Adipose tissue (tissue), 3 donors: ENCODE measurements around the gene APLP2. TPM values are rescaled to one million over a fixed set of nuclear protein-coding genes. Genes with fewer than 3 reads are reported as not detected.
"Not testable (repeated sequence)": the region's sequence is repeated elsewhere in the genome, so short reads cannot be mapped to it uniquely, and the experiment has no call there.

Experiments used
- H3K27ac ChIP-seq: one replicate; pipeline ENCODE4 v1.5.1; 2013; ENCODE audit warnings: low read depth, low read length
- WGBS, 3 donors: extraction: QIAGEN DNeasy Blood & Tissue Kit; methylation state at CpG; one replicate each; pipeline ENCODE4 v1.1.7; 2013; 5-methylcytosine and 5-hydroxymethylcytosine counted together
- polyA plus RNA-seq, 3 donors: library from polyadenylated mRNA; stranded (reverse); fragments of 200-250 nt; gene quantifications; one replicate each; pipeline ENCODE4 v1.2.3, GENCODE V29; 2013
- donor health status: healthy with polysubstance abuse.
- donor health status: Bipolar disorder and iron deficiency.
- donor health status: healthy.

The APLP2 gene
- polyA plus RNA-seq, 3 donors = 80.0 to 251 (median 120) TPM

DNA sequence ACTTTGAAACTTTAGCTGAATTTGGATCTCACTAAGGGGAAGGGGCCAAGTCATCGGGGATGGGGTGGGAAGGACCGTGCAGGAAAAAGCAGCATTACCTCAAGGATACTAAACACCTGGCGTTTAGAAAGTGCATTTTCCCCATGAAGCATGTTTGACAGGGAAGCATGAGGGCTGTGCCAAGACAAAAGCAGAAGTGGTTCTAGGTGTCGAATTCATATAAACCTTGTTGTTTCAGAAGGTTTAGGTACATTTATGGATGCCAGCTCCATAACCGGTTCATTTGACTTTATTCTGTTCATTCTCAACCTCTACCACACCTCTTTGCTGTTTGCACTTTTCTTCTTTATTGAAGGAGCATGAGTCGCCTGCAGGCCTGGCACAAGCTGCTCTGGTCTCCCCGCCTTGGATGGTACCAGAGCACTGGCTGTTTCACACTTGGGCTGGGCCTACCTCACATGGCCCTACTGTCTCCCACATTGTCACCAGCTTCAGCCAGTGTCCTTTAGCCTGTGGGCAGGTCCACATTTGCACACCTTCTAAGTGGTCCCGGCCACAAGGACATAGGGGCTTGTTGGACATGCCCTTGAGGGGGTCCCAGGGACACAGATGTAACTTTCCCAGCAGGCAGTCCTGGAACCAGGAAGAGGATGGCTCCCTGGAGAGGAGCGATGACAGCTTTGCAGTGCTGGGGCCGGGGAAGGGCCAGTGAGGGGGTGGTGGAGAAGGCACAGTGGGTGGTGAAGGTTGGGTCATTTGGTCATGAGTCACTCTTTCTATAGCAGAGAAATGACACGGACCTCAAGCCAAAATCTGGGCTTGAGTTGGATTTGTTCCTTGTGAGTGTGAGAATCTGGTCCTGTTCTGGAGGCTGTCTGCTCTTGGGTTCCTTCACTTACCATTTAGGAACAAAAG is 86.7 kb downstream of the APLP2 start:
- 74 to 87% (median 81%) methylated on average over 11 of the region's 11 CpGs for WGBS, 3 donors
- H3K27ac ChIP-seq = no peak overlapping the region

DNA sequence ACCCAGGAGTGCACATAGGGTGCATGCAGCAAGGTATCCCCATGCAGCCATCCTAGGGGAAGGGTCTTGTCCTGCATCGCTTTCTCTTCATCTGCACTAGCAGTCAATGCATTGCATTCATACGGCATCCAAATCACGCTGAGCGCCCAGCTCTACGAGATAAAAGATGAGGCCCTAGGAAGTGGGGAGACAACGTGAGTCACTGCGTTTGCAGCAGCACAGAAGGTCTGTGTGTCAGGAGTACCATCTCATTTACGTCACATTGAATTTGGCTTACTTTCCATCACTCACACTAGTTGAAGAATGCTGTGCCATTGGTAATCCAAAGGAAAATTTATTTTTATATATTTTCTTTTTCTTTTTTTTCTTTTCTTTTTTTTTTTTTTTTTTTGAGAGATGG is 87.4 kb downstream of the APLP2 start:
- WGBS, 3 donors = 95% methylated on average over 8 of the region's 8 CpGs
- no peak overlapping the region for H3K27ac ChIP-seq

DNA sequence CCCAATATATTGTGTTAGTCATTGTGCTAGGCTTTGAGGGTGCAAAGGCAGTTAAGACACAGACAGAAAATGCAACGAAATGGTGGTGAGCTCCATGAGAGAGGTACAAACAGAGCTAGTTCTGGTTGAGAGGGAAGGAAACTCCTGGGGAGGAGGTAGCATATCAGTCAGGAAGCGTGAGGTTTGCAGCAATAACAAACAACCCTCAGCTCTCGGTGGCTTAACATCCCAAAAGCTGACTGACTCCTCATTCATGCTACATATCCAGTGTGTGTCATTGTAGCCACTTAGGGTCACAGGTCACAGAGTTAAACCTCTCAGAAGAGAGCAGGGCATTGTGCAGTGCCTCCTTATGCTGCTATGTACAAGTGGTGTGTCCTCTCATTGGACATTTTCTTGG is 88.1 kb downstream of the APLP2 start:
- 68 to 85% (median 73%) methylated on average over 3 of the region's 3 CpGs for WGBS, 3 donors
- no peak overlapping the region for H3K27ac ChIP-seq

DNA sequence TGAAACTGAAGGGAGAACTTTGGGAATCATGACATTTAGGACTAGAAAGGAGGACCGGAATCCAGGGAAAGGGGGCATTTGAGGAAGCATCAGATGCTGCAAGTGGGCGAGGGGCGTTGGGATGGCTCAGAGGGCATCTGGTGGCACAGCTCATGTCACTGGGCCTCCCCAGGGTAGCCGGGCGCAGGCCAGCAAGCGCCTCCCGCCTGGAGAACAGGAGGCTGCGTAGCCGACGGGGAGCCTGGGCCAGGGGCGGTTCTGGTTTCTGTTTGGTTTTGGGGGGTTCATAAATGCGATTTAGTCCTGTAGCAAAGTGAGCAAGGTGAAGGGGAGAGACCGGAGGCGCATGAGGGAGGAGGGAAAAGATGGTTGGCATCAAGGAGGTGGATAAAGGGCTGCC is 89.4 kb downstream of the APLP2 start:
- no peak overlapping the region for H3K27ac ChIP-seq

DNA sequence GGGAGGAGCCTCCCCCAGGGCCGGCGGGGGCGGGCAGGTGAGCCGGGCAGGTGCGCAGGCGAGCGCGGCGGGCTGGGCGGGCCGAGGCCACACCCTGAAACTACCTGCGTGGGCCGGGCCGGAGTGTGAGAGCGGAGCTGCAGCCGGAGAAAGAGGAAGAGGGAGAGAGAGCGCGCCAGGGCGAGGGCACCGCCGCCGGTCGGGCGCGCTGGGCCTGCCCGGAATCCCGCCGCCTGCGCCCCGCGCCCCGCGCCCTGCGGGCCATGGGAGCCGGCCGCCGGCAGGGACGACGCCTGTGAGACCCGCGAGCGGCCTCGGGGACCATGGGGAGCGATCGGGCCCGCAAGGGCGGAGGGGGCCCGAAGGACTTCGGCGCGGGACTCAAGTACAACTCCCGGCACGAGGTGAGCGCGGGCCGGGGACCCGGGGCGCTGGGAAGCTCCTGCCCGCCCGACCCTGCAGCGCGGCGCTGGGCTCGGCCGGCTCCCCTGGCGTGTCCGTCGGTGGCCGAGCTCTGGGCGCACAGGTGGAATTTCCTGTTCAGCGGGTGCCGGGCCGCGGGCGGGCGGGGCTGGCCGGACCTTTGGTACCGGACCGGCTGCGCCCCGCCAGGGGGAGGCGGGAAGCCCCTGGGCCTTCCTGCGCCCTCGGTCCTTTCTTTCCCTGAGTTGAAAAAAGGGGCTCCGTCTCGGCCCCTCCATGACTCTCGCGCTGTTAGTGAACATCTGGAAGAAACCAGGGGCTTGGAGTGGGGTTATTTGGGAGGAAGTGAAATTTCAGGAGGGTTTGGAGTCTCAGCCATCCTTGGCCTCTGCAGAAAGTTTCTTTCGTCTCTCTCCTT is 90.2 kb downstream of the APLP2 start, which contains the start of gene ST14:
Gene ST14 (plus strand): TSS at position 126 of the 841 bp plus-strand sequence. CDS start 198 bp downstream, at position 324.
- H3K27ac ChIP-seq = no peak within 1 kb of the TSS
- WGBS, 3 donors = 1 to 3% (median 2%) methylated on average over 54 to 89 of the region's 89 CpGs

More for the DNA sequence above, 89.4 kb downstream of the APLP2 start:
- WGBS, 3 donors = 73 to 77% (median 74%) methylated on average over 14 of the region's 14 CpGs

DNA sequence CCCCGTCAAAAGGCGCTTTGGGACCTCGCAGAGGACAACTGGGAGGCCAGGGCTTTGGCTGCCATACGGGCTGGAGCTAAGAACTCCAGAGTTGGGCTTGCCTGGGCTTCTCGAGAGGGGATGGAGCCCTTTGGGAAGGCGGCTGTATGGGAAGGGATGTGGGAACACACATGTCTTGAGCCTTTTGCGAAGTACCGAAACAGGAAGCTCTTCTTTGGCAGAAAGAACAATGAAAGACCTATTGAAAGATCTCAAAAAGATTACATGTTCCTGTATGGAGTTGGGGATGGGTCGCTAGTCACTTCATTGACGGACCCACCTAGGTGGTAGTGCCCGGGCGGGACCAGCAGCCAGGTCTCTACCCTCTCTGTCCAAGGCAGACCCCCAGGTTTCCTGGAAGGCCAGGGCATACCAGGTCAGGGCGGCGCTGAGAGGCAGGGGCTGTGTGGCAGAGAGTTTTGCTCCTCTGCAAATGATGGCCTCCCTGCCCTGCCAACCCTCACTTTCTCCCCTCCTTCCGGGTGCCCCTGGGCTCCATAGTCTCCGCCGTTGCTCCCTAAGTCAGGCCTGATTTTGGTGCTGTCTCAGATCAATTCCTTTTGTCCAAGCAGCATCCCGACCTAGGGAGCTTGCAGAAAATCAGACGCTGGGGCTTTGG is 90.9 kb downstream of the APLP2 start:
- no peak overlapping the region for H3K27ac ChIP-seq
- 21 to 53% (median 50%) methylated on average over 19 of the region's 19 CpGs for WGBS, 3 donors

DNA sequence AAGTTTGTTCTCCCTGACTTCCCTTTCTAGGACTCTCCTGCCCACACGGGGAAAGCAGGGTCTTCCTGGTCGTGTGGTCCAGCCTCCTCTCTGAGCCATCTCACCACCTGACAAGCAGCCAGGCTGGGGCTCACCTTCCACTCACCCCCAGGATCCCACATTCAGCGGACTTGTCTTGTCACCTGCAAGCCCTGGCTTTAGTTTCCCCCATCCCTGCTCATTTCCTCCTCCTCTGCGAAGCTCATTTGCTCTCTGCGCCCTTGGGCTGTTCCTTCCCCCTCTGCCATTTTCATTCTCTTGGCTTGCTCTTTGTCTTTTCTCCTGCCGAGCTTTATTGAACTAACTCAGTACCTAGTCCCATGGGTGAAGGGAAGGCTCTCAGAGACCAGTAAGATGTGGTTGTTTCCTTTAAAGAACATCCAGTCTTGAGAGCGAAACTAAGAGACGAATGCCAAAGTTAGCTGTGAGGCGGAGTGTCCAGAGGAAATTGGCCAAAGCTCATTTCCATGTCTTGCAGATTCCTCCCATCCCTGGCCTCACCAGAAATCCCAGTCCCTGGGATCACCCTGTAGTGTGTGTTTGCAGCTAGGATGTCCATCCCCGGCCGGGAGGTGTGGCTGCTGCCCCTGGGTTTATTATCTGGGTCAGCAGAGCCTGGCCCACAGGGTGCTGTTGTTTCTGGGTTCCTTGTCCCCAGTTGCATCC is 91.9 kb downstream of the APLP2 start:
- no peak overlapping the region for H3K27ac ChIP-seq
- WGBS, 3 donors = 51 to 61% (median 57%) methylated on average over 11 of the region's 11 CpGs

DNA sequence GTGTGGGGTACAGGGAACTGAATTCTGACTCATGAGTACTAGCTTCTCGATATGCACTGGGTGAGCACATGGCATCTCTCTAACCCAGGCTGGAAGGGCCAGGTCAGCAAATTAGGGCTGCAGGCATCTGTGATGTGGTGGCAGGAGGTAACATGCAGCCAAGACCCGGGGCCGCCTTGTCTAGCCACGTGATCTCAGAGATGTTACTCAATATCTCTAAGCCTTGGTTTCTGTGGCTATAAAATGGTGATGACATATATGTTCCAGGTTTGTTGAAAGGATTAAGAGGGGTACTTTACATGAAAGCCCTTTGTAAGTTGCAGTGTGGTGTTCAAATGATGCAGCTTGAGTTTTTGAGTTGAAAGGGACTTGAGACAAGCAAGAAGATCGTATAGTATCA is 93.0 kb downstream of the APLP2 start:
- WGBS, 3 donors = 63 to 81% (median 66%) methylated on average over 5 of the region's 5 CpGs
- no peak overlapping the region for H3K27ac ChIP-seq

DNA sequence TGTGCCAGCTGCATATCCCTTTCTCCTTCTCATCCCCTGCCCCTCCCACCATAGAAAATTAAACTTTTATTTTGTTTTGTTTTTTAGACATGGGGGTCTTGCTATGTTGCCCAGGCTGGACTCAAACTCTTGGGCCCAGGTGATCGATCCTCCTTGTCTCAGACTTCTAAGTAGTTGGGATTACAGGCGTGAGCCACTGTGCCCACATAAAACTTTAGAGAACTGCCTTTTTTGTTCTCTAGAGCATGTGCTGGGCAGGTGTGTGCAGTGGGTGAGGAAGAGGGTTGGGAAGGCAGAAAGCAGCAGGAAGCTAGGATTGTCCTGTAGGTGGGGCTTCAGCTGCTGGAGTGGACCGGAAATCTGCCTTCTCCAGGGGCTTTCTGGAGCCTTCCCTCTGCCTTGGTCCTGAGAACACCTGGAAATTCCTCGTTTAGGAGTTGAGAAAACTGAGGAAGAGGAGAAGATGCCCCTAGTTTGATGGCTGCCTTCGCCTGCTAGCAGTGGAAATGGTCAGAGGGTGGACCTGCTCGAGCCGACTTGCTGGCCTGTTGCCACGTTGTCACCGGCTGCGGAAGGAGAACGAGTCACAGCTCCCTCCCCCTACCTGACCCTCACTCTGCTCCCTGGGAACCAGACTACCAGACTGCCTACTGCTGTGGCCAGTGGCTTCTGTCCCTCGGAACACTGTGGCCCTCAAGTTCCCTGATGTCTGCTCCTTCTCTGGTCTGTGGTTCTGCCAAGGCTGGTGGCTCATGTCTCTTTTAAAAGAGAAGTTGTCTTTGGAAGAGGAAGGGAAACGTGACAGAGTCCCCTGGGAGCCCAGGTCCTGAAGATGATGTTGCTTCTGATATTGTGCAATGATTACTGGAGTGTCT is 93.9 kb downstream of the APLP2 start:
- no peak overlapping the region for H3K27ac ChIP-seq
- 27 to 48% (median 36%) methylated on average over 13 of the region's 13 CpGs for WGBS, 3 donors

DNA sequence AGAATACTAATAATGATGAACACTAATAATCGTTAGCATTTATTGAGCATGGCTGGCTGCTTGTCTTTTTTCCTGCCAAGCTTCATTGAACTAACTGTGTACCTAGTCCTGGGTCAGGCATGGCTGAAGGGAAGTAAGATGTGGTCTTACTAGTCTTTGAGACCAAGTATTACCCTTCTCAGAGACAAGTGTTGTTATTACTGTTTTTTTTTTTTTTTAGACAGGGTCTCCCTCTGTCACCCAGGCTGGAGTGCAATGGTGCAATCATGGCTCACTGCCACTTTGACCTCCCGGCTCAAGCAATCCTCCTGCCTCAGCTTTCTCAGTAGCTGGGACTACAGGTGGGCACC is 94.5 kb downstream of the APLP2 start:
- WGBS, 3 donors = 55 to 70% (median 56%) methylated on average over 2 of the region's 2 CpGs
- H3K27ac ChIP-seq = no peak overlapping the region

DNA sequence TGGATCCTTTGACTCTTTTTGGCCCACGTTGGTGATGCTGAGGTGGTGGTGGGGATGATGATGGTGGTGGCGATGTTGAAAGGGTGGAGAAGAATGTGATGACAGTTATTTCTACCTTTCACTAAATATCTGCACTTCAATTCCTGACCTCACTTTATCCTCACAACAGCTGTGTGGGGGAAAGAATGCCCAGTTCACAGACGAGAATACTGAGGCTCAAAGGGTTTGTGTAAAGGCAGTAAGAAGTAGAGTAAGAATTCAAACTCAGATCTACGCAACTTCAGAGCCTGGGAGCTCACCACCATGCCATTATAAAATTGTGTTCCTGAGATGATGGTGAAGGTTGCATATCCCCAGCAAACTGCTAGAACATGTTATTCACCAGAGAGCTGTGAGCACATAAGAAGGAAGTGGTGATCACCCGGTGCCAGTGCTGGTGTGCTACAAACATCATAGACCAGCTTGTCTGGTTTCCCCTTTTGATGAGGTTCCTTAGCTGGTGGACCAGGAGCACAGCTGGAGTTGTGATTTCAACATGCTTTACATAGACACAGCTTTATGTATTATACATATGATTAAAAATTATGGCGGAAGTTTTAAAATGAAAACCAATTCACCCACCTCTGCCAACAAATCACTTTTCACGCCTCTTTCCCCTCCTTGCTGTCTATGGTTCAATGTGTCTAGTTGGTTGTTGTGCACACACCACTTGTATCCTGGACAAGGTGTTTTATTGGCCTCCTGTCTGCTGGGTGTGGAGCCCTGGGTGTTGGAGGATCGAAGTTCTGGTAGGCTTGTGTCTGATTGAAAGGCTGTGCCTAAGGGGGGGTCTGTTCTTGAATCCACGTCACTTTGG is 96.1 kb downstream of the APLP2 start:
- 77 to 85% (median 79%) methylated on average over 9 of the region's 9 CpGs for WGBS, 3 donors

DNA sequence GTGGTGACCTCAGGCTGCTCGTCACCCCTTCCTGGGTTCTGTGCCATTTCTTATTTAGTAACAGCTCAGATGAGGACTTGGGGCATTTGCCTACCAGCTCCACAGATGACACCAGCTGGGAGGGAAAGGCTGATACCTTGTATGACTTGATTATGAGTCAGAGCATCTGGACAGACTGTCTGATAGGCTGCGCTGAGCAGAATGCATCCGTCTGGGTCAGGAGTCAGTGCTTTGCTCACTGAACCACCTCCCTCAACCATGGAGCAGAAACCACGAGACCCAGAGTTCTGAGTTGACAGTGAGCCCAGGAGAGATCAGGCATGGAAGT is 96.7 kb downstream of the APLP2 start:
- no peak overlapping the region for H3K27ac ChIP-seq
- 65 to 76% (median 74%) methylated on average over 4 of the region's 4 CpGs for WGBS, 3 donors

More for the DNA sequence above, 96.1 kb downstream of the APLP2 start:
- no peak overlapping the region for H3K27ac ChIP-seq

DNA sequence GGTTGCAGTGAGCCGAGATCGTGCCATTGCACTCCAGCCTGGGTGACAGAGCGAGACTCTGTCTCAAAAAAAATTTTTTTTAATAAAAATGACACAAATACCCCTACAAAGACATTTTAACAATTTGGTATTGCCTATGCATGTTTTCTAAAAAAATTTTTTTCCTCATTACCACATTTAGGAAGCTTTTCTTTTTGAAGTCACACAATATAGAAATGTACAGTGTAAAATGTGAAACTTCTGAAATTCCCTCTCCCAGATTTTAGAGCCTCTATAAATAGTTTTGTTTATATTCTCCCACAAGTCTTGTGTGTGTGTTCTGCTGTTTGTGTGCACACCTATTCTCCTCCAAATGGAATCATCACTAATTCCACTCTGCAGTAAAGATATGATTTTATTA is 97.5 kb downstream of the APLP2 start:
- WGBS, 3 donors = 80 to 99% (median 94%) methylated on average over 3 of the region's 3 CpGs
- no peak overlapping the region for H3K27ac ChIP-seq

DNA sequence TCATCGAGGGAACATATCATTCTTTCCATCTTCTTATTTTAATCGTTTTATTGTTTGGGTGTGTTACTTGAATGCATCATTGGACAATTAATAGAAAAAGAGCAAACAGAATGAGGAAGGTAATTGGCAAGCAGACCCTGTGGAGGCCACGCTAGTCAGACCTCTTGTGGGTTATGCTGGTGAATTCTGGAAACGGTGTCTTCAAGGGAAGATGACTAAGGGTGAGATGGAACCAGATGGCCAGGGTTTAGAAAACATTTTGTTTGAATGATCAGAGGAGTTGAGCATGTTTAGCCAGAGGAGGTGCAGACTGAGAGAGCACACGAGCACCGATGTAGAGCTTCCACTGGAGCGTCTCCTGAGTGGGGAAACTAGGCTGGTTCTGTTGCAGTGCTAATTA is 98.4 kb downstream of the APLP2 start:
- H3K27ac ChIP-seq = no peak overlapping the region
- WGBS, 3 donors = 84 to 88% (median 85%) methylated on average over 7 of the region's 7 CpGs

DNA sequence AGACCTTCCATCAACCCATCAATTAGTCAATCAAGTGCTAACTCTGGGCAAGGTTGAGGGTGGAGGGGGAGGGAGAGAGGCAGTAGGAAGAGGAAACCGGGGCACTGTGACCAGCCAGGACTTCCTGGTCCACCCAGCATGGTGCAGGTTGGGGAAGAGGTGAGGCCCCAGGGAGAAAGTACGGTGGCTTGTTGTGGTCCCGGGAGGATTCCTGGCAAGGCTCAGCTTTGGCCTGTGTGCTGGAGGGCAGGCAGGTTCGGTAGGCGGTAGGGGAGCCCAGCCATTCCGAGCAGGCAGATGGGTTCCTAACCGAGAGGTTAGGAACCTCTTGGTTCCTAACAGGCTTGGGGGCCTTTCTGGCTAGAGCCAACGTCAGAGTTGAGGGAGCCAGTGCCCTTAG is 100.7 kb downstream of the APLP2 start:
- H3K27ac ChIP-seq = no peak overlapping the region
- 62 to 81% (median 81%) methylated on average over 8 of the region's 8 CpGs for WGBS, 3 donors

DNA sequence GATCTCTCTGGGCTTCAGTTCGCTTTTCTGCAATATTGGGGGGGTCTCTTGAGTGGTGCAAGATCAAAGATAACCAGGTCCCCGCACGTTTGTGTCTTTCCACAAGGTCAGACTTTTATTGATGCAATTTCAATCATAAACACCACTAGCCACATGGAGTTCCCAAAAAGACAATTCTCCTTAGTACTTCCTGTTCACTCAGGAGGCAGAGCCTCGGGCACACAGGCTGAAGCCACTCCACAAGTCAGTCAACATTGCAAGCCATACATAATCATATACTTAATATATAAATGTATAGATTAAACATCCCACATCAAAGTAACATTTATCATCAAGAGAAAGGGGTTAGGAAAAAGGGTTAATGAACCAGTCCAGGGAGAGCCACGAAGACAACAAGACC is 101.8 kb downstream of the APLP2 start:
- WGBS, 3 donors = 31 to 43% (median 42%) methylated on average over 5 of the region's 5 CpGs
- no peak overlapping the region for H3K27ac ChIP-seq

DNA sequence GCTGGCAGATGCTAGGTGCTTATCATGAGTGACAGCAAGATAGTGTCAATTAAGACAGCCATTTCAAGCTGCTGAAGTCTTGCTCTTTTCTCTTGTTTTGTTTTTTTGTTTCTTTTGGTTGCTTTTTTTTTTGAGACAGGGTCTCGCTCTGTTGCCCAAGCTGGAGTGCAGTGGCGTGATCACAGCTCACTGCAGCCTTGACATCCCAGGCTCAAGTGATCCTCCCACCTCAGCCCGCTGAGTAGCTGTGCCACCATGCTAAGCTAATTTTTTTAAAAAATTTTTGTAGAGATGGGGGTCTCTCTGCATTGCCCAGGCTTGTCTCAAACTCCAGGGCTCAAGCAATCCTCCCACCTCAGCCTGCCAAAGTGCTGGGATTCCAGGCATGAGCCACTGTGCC is 102.3 kb downstream of the APLP2 start:
- H3K27ac ChIP-seq = not testable (repeated sequence)
- WGBS, 3 donors = 68 to 87% (median 72%) methylated on average over 3 of the region's 3 CpGs
